Muscle layer of colon (tissue), 2 donors: ENCODE results near the gene BPIFB4.

ENCODE experiments used
- H3K27ac ChIP-seq: one replicate; pipeline ENCODE4 v1.7.0; 2013; ENCODE audit warnings: low read depth, mild to moderate bottlenecking, low read length, moderate library complexity
- H3K27me3 ChIP-seq, 2 donors: one replicate each; pipeline ENCODE4 v1.7.0; 2013; ENCODE audit warnings: low read length in 2 of 2, mild to moderate bottlenecking in 2 of 2; ENCODE audit not compliant: insufficient read depth in 2 of 2, control insufficient read depth in 1 of 2
- H3K36me3 ChIP-seq: one replicate; pipeline ENCODE4 v1.7.0; 2013; ENCODE audit warnings: mild to moderate bottlenecking, low read length; ENCODE audit not compliant: insufficient read depth
- H3K4me1 ChIP-seq: one replicate; pipeline ENCODE4 v1.7.0; 2013; ENCODE audit warnings: mild to moderate bottlenecking, low read length; ENCODE audit not compliant: insufficient read depth
- H3K4me3 ChIP-seq, 2 donors: one replicate each; pipeline ENCODE4 v1.7.0; 2013; ENCODE audit warnings: low read length in 2 of 2, low read depth in 1 of 2, mild to moderate bottlenecking in 1 of 2, moderate library complexity in 1 of 2
- H3K9ac ChIP-seq: one replicate; pipeline ENCODE4 v1.7.0; 2013; ENCODE audit warnings: low read length
- H3K9me3 ChIP-seq: one replicate; pipeline ENCODE4 v1.7.0; 2013; ENCODE audit warnings: mild to moderate bottlenecking, low read length
- donor health status: abdominal sarcoma.
- donor health status: Adenocarcinoma of cecum.

Gene BPIFB4

DNA sequence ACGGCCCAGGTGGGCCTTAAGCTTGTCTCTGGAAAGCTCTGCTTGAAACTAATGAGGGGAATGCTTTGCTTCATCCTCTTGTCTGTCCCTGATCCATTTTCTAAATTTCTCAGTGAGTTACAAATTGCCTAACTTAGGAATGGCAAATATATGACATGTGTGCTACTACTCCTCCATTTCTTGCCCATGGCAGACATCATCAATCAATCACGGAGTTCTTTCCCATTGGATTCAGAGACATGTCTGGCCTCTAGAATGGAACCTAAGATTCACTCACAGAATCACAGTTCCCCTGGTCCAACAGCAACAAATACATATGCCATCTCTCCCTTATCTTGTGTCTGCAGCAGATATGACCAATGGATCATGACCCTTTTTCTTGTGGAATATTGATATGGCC is 6.6 kb upstream of the BPIFB4 start:
- Histone ChIP-seq H3K27me3 (no peaks in the 10 kb centered on the region), H3K4me1 (no peaks in the 10 kb centered on the region), H3K9ac (no peak overlapping the region), H3K4me3 (no peak overlapping the region), H3K36me3 (no peaks in the 10 kb centered on the region), H3K27ac (no peak overlapping the region), H3K9me3 (no peaks in the 10 kb centered on the region)

DNA sequence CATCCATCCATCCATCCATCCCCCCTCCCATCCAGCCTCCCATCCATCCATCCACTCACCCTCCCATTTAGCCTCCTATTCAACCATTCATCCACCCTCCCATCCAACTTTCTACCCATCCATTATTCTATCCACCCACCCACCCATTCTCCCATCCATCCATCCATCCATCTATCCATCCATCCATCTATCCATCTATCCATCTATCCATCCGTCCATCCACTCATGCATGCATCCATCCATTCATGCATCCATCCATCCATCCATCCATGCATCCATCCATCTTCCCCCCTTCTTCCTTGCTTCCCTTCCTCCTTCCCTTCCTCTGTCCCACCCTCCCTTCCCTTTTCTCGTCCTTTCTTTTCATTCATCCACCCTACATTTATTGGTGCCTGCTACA is 4.8 kb upstream of the BPIFB4 start:
- Histone ChIP-seq H3K36me3 (no peaks in the 10 kb centered on the region), H3K4me1 (no peaks in the 10 kb centered on the region), H3K27ac (no peak overlapping the region), H3K4me3 (no peak overlapping the region), H3K9me3 (no peaks in the 10 kb centered on the region), H3K9ac (no peak overlapping the region), H3K27me3 (no peaks in the 10 kb centered on the region)

- H3K27me3 ChIP-seq = no peaks in the 10 kb centered on the region
- H3K4me1 ChIP-seq = no peaks in the 10 kb centered on the region
- no peaks in the 10 kb centered on the region for H3K36me3 ChIP-seq
- no peak overlapping the region for H3K9ac ChIP-seq
- H3K27ac ChIP-seq = no peak overlapping the region
- H3K4me3 ChIP-seq = no peak overlapping the region
- H3K9me3 ChIP-seq = no peaks in the 10 kb centered on the region
Observed at GRCh38 chr20:33075281-33075680, 4.2 kb upstream of the BPIFB4 start.

GRCh38 chr20:33076662-33077372 is 2.6 kb upstream of the BPIFB4 start:
- Histone ChIP-seq H3K9me3 (no peaks in the 10 kb centered on the region), H3K4me3 (no peak overlapping the region), H3K27ac (no peak overlapping the region), H3K36me3 (no peaks in the 10 kb centered on the region), H3K4me1 (no peaks in the 10 kb centered on the region), H3K27me3 (no peaks in the 10 kb centered on the region), H3K9ac (no peak overlapping the region)

DNA sequence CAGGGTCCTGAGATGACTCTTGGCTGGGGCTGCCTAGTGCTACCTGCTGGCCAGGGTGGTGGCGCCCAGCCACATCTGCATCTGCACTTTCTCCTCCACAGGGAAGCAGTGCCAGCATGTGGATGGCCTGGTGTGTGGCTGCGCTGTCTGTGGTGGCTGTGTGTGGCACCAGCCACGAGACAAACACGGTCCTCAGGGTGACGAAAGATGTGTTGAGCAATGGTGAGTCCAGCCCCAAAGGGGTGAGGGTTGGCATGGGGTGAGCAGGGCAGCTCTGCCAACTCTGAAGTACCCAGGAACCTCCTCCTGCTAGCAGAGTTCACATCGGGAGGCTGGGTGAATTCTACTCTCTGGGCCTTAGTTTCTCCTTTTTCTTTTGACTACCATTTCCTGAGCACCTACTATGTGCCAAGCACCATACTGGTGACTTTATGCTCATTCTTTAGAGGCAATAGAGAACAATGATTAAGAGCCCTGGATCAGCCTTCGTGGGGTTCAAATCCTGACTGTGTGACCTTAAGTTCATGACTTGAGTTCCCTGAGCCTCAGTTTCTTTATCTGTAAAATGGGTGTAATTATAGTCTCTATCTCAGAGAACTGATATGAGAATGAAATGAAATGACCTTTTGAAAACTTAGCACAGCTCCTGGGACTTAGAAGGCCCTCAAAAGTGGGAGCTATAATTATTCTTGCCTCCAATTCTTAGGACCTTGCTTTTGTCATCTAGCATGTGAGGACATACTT is 2.1 kb downstream of the BPIFB4 start:
- H3K27ac ChIP-seq = no peak overlapping the region
- no peak overlapping the region for H3K9ac ChIP-seq
- H3K9me3 ChIP-seq = no peaks in the 10 kb centered on the region
- no peaks in the 10 kb centered on the region for H3K4me1 ChIP-seq
- H3K27me3 ChIP-seq = no peaks in the 10 kb centered on the region
- H3K4me3 ChIP-seq = no peak overlapping the region
- H3K36me3 ChIP-seq = no peaks in the 10 kb centered on the region

DNA sequence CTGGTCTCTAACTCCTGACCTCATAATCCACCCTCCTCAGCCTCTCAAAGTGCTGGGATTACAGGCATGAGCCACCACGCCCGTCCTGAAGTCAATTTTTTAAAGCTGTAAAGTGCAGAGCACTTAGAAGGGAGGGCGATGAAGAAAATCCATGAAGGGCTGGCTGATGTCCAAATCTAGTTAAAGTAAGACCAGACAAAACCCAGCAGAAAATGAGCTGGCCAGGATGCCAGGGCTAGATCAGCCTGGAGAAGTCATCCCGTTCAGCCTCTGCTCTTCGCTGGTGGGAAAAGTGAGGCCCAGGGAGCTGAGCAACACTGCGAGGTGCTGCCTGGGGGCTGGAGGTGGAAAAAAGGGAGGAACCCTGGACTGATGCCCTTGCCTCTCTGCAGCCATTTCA is 3.1 kb downstream of the BPIFB4 start:
- H3K9me3 ChIP-seq = no peaks in the 10 kb centered on the region
- no peaks in the 10 kb centered on the region for H3K4me1 ChIP-seq
- H3K9ac ChIP-seq = no peak overlapping the region
- H3K4me3 ChIP-seq = no peak overlapping the region
- H3K36me3 ChIP-seq = no peaks in the 10 kb centered on the region
- H3K27me3 ChIP-seq = no peaks in the 10 kb centered on the region
- H3K27ac ChIP-seq = no peak overlapping the region

- H3K36me3 ChIP-seq = no peaks in the 10 kb centered on the region
- H3K4me1 ChIP-seq = no peaks in the 10 kb centered on the region
- no peak overlapping the region for H3K9ac ChIP-seq
- no peak overlapping the region for H3K4me3 ChIP-seq
- no peaks in the 10 kb centered on the region for H3K9me3 ChIP-seq
- no peak overlapping the region for H3K27ac ChIP-seq
- no peaks in the 10 kb centered on the region for H3K27me3 ChIP-seq
Observed at GRCh38 chr20:33083544-33084340, 4.3 kb downstream of the BPIFB4 start.

DNA sequence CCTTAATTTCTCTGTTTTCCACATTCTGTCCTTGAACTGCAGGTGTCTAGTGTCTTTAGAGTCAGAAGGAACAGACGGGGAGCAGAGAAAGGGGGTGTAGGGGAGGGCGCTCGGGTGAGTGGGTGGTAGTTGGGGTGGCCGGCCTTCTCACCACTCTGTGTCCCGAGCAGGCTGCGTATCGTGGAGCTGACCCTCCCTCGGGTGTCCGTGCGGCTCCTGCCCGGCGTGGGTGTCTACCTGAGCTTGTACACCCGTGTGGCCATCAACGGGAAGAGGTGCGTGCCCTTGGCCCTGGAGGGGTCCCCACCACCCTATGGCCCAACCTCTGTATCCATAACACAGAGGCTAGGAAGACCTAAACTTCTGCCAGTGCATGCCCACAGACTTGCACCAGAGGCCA is 5.3 kb downstream of the BPIFB4 start:
- Histone ChIP-seq H3K9ac (no peak overlapping the region), H3K27me3 (no peaks in the 10 kb centered on the region), H3K4me1 (no peaks in the 10 kb centered on the region), H3K9me3 (no peaks in the 10 kb centered on the region), H3K4me3 (no peak overlapping the region), H3K27ac (no peak overlapping the region), H3K36me3 (no peaks in the 10 kb centered on the region)

- no peak overlapping the region for H3K4me3 ChIP-seq
- H3K9me3 ChIP-seq = no peaks in the 10 kb centered on the region
- no peak overlapping the region for H3K9ac ChIP-seq
- H3K36me3 ChIP-seq = no peaks in the 10 kb centered on the region
- no peak overlapping the region for H3K27ac ChIP-seq
- H3K27me3 ChIP-seq = no peaks in the 10 kb centered on the region
- H3K4me1 ChIP-seq = no peaks in the 10 kb centered on the region
Observed at GRCh38 chr20:33086052-33086722, 6.7 kb downstream of the BPIFB4 start.

- no peaks in the 10 kb centered on the region for H3K9me3 ChIP-seq
Observed at GRCh38 chr20:33091147-33091546, 11.7 kb downstream of the BPIFB4 start.

DNA sequence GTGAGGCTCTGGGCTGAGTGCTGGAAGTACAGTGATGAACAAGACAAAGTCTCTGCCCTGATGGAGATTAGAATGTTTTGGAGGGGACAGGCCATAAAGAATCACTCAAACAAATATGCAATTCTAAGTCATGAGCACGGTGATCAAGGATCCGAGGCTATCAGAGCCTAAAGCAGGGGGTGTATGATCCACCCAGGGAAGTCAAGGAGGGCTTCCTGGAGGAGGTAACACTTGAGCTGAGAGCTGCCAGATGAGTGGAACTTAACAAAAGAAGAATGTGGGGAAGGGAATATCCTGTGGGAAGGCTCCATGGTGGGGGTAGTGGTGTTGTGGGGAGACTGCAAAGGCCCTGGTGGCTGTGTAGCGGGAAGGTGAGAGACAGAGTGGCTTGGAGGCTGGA is 12.2 kb downstream of the BPIFB4 start:
- Histone ChIP-seq H3K27me3 (no peaks in the 10 kb centered on the region), H3K9ac (no peak overlapping the region), H3K4me3 (no peak overlapping the region), H3K4me1 (no peaks in the 10 kb centered on the region), H3K27ac (no peak overlapping the region), H3K9me3 (no peaks in the 10 kb centered on the region), H3K36me3 (no peaks in the 10 kb centered on the region)

More at GRCh38 chr20:33091147-33091546, 11.7 kb downstream of the BPIFB4 start:
- H3K4me3 ChIP-seq = no peak overlapping the region
- H3K36me3 ChIP-seq = no peaks in the 10 kb centered on the region
- no peaks in the 10 kb centered on the region for H3K4me1 ChIP-seq
- H3K27me3 ChIP-seq = no peaks in the 10 kb centered on the region
- H3K9ac ChIP-seq = no peak overlapping the region
- no peak overlapping the region for H3K27ac ChIP-seq
